Adrenal gland (tissue), 12 donors: ENCODE measurements around the gene CDK2AP2. TPM values are rescaled to one million over a fixed set of nuclear protein-coding genes. Genes with fewer than 3 reads are reported as not detected.
A peak's percentile ranks its signal among the peaks of the same experiment; 100 is the strongest.
"Not testable (repeated sequence)": the region's sequence is repeated elsewhere in the genome, so short reads cannot be mapped to it uniquely, and the experiment has no call there.

Experiments used
- DNase-seq, 7 donors: peaks; one replicate each; pipeline ENCODE4 v3.0.0-alpha.2; 2019 to 2020
- H3K27ac ChIP-seq, 5 donors: fragments of 200-600 bp; sonication (generic) in 4 of 5; 1 replicate in 3 of 5; 2 replicates in 2 of 5; pipeline versions ENCODE4 v1.5.1 to v1.8.0; 2016 to 2020; ENCODE audit warnings: mild to moderate bottlenecking in 1 of 5
- H3K27me3 ChIP-seq: fragments of 200-600 bp; 2 replicates; pipeline ENCODE4 v1.8.0; 2021
- H3K36me3 ChIP-seq, 2 donors: fragments of 200-600 bp; replicated peaks in 1 of 2; 1 replicate in 1 of 2; 2 replicates in 1 of 2; pipeline versions ENCODE4 v1.5.1 to v1.8.0; 2018 to 2022
- H3K4me1 ChIP-seq, 2 donors: fragments of 200-600 bp; replicated peaks in 1 of 2; 1 replicate in 1 of 2; 2 replicates in 1 of 2; pipeline versions ENCODE4 v1.5.1 to v1.8.0; 2018 to 2021
- H3K4me3 ChIP-seq, 4 donors: fragments of 200-600 bp; sonication (generic) in 3 of 4; one replicate each; pipeline ENCODE4 v1.5.1; 2016 to 2018
- H3K9me3 ChIP-seq, 3 donors: fragments of 200-600 bp; sonication (generic) in 1 of 3; replicated peaks in 1 of 3; 1 replicate in 2 of 3; 2 replicates in 1 of 3; pipeline versions ENCODE4 v1.5.1 to v1.8.0; 2016 to 2021
- CTCF ChIP-seq, 6 experiments: fragments of 450-650 bp in 4 of 6; fragments of 200-600 bp in 2 of 6; sonication (generic) in 1 of 6; IDR thresholded peaks; 1 replicate in 5 of 6; 2 replicates in 1 of 6; pipeline versions ENCODE4 v1.5.1 to v1.8.0; 2016 to 2021; ENCODE audit warnings: antibody characterized with exemption in 6 of 6, mild to moderate bottlenecking in 2 of 6, moderate library complexity in 1 of 6
- POLR2A ChIP-seq, 2 donors: fragments of 450-650 bp; IDR thresholded peaks; one replicate each; pipeline ENCODE4 v1.6.1; 2017; ENCODE audit warnings: antibody characterized with exemption in 2 of 2, mild to moderate bottlenecking in 2 of 2, moderate library complexity in 1 of 2
- WGBS, 4 donors: extraction: QIAGEN DNeasy Blood & Tissue Kit in 2 of 4; methylation state at CpG; one replicate each; pipeline versions ENCODE4 v1.1.5 to v1.1.7; 2013 to 2017; 5-methylcytosine and 5-hydroxymethylcytosine counted together
- intact Hi-C, 2 donors: fragments of 100-400 bp; cut with DNase I; formaldehyde crosslinking; loops; one replicate each; pipeline versions ENCODE4 v1.14.1 to v1.15.0; 2022 to 2023
- polyA plus RNA-seq, 3 donors: library from polyadenylated mRNA; stranded (reverse); fragments of 200-250 nt in 2 of 3; fragments of 350-450 nt in 1 of 3; fragmentation: Illumina TruSeq in 1 of 3; extraction: RNeasy Lipid Tissue Mini Kit (QIAGEN cat#74804) in 1 of 3; gene quantifications; one replicate each; pipeline ENCODE4 v1.2.3, GENCODE V29; 2013 to 2014
- total RNA-seq, 9 donors: library from RNA; depleted of rRNA in 4 of 9; stranded (reverse); fragments of >200 nt in 4 of 9; fragments of 120-200 nt in 1 of 9; fragmentation: NEBNext Ultra II Directional in 1 of 9; extraction: Animal tissue kit (Norgen Biotek cat#: 25700) in 1 of 9; gene quantifications; one replicate each; pipeline versions ENCODE4 v1.1.0 to v1.2.4, GENCODE V29; 2013 to 2023
- donor health status: healthy with polysubstance abuse.
- donor health status: Bipolar disorder and iron deficiency.
- donor health status: DM: yes; HTN: yes; CAD: no.
- donor health status: DM: no; HTN: no; CAD: no.
- donor health status: DM: no; HTN: no; CAD: no.
- donor health status: DM: yes; HTN: yes; CAD: no.

CDK2AP2 gene
- total and polyA plus RNA-seq, 12 donors: 34.0 to 218 (median 58.8) TPM

- Histone ChIP-seq H3K9me3 (no peaks in the 10 kb centered on the region), H3K27me3 (no peaks in the 10 kb centered on the region), H3K4me3 (no peak overlapping the region), H3K4me1 (peaks cover 17 to 24% of the 10 kb centered on the region in 2 donors), H3K27ac (no peak overlapping the region), H3K36me3 (peaks cover 0 to 42% of the 10 kb centered on the region in 2 donors)
- intact Hi-C loops: no loop called here
- DNase-seq: no peak
- 82 to 94% (median 87%) methylated on average over 16 to 20 of the region's 20 CpGs for WGBS, 4 donors
- no peak for TF ChIP-seq POLR2A (IDR thresholded peaks at IDR 0.05)
- no peak for TF ChIP-seq CTCF (IDR thresholded peaks at IDR 0.05)
These were observed 21.3 kb downstream of the CDK2AP2 start for GRCh38 chr11:67486481-67487195.

GRCh38 chr11:67485873-67486361, 22.0 kb downstream of the CDK2AP2 start:
- DNase-seq, H3K27me3 ChIP-seq, intact Hi-C loops, H3K9me3 ChIP-seq, H3K27ac ChIP-seq, H3K4me3 ChIP-seq: not testable (repeated sequence)
- WGBS, 4 donors: 85 to 91% (median 88%) methylated on average over 7 of the region's 7 CpGs
- peaks cover 17 to 24% of the 10 kb centered on the region in 2 donors for H3K4me1 ChIP-seq
- peaks cover 0 to 35% of the 10 kb centered on the region in 2 donors for H3K36me3 ChIP-seq

- Histone ChIP-seq H3K9me3 (no peaks in the 10 kb centered on the region), H3K4me1 (peaks cover 17 to 24% of the 10 kb centered on the region in 2 donors), H3K27ac (no peak overlapping the region), H3K4me3 (no peak overlapping the region), H3K36me3 (peaks cover 0 to 25% of the 10 kb centered on the region in 2 donors), H3K27me3 (no peaks in the 10 kb centered on the region)
- intact Hi-C loops: no loop called here
- 68 to 80% (median 75%) methylated on average over 9 to 11 of the region's 11 CpGs for WGBS, 4 donors
- no peak for TF ChIP-seq CTCF (IDR thresholded peaks at IDR 0.05)
- TF ChIP-seq POLR2A (IDR thresholded peaks at IDR 0.05): no peak
- no peak for DNase-seq
These were observed 23.1 kb downstream of the CDK2AP2 start for GRCh38 chr11:67484847-67485311.

GRCh38 chr11:67483831-67484665, 23.9 kb downstream of the CDK2AP2 start:
- intact Hi-C loops: no loop called here
- Histone ChIP-seq H3K27ac (peak overlapping the region in 1 of 5 donors; percentile 26), H3K4me1 (peaks cover 17 to 24% of the 10 kb centered on the region in 2 donors), H3K4me3 (peak overlapping the region in 1 of 4 donors; percentile 67), H3K27me3 (no peaks in the 10 kb centered on the region), H3K36me3 (peaks cover 0 to 16% of the 10 kb centered on the region in 2 donors), H3K9me3 (no peaks in the 10 kb centered on the region)
- TF ChIP-seq CTCF (IDR thresholded peaks at IDR 0.05) (no peak), POLR2A (IDR thresholded peaks at IDR 0.05) (no peak)
- DNase-seq: no peak
- 88 to 92% (median 88%) methylated on average over 13 to 16 of the region's 16 CpGs for WGBS, 4 donors
